Upper lobe of right lung (tissue), 1 donor: Measurements from ENCODE around the gene CCNL1. TPM values are rescaled to one million over a fixed set of nuclear protein-coding genes. Genes with fewer than 3 reads are reported as not detected.

ENCODE experiments used
- ATAC-seq: fragments of 200-7000 bp; cut with Tn5 transposase; one replicate; pipeline ENCODE4 v1.9.1; 2020; ENCODE audit warnings: mild to moderate bottlenecking, moderate library complexity
- DNase-seq: peaks from one replicate; pipeline ENCODE4 v3.0.0-alpha.2; 2020
- H3K27ac ChIP-seq: fragments of 200-600 bp; one replicate; pipeline ENCODE4 v1.8.0; 2022
- H3K27me3 ChIP-seq: fragments of 200-600 bp; one replicate; pipeline ENCODE4 v1.8.0; 2022; ENCODE audit warnings: mild to moderate bottlenecking
- H3K36me3 ChIP-seq: fragments of 200-600 bp; one replicate; pipeline ENCODE4 v1.8.0; 2022
- H3K4me1 ChIP-seq: fragments of 200-600 bp; one replicate; pipeline ENCODE4 v1.8.0; 2022
- H3K4me3 ChIP-seq: fragments of 200-600 bp; one replicate; pipeline ENCODE4 v1.8.0; 2022; ENCODE audit warnings: mild to moderate bottlenecking
- H3K9me3 ChIP-seq: fragments of 200-600 bp; one replicate; pipeline ENCODE4 v1.8.0; 2022
- CTCF ChIP-seq: fragments of 200-600 bp; IDR thresholded peaks from one replicate; pipeline ENCODE4 v1.8.0; 2022; ENCODE audit warnings: antibody characterized with exemption
- intact Hi-C: fragments of 100-400 bp; cut with DNase I; formaldehyde crosslinking; loops from one replicate; pipeline ENCODE4 v1.11.0; 2022
- total RNA-seq: library from RNA; stranded (reverse); fragmentation: NEBNext Ultra II Directional; extraction: Animal tissue kit (Norgen Biotek cat#: 25700); gene quantifications from one replicate; pipeline ENCODE4 v1.2.1, GENCODE V29; 2021
- donor health status: DM: no; HTN: yes; CAD: no; lungs with severe emphysema.

The CCNL1 gene
- total RNA-seq, 1 donor from 2014 or later, result 140 TPM

DNA sequence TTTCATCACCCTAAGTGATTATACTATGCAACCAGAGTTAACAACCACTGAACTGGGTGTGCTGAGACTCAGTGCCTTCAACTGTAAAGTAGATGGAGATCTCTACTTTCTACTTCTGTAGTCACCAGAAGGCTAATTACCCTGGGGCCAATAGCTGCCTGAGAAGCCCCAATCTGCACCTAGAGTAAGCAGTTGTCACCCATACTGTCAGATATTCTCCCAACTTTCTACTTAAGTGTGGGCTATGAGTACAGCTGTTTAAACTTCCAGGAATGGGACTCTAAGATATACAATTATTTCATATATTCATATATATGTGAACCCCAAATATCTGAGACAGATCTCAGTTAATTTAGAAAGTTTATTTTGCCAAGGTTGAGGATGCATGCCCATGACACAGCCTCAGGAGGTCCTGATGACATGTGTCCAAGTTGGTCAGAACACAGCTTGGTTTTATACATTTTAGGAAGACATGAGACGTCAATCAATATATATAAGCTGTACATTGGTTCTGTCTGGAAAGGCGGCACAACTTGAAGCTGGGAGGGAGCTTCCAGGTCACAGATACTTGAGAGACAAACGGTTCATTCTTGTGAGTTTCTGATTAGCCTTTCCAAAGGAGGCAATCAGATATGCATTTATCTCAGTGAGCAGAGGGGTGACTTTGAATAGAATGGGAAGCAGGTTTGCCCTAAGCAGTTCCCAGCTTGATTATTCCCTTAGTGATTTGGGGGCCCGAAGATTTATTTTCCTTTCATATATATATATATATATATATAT is 41.9 kb downstream of the CCNL1 start:
- H3K27me3 ChIP-seq, result no peaks in the 10 kb centered on the region
- no peak for TF ChIP-seq CTCF
- no peak for ATAC-seq
- H3K4me3 ChIP-seq, result no peak overlapping the region
- H3K27ac ChIP-seq, result no peak overlapping the region
- H3K4me1 ChIP-seq, result peaks cover 3% of the 10 kb centered on the region
- H3K36me3 ChIP-seq, result no peaks in the 10 kb centered on the region
- no peaks in the 10 kb centered on the region for H3K9me3 ChIP-seq
- intact Hi-C loops, result no loop called here
- DNase-seq, result no peak

DNA sequence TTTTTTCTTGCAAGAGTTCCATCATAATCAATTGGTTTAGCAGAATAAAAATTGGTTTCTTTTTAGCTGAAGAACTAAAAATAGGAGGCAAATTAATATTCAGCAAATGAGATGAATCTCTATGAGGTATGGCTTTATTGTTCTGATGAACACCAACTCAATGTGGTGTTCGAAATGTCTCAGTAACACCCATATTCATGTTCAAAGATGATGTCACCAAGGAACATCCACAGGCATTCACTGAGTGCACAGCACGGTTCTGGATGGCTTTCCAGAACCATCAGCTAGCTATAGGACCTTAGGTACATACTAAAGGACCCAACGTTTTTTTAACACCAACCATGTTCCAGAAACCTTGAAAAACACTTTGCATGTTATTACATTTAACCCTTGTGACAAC is 42.7 kb downstream of the CCNL1 start:
- DNase-seq (no peak), ATAC-seq (no peak)
- intact Hi-C loops, result no loop called here
- no peak for TF ChIP-seq CTCF
- Histone ChIP-seq H3K9me3 (no peaks in the 10 kb centered on the region), H3K4me3 (no peak overlapping the region), H3K36me3 (no peaks in the 10 kb centered on the region), H3K27ac (no peak overlapping the region), H3K27me3 (no peaks in the 10 kb centered on the region), H3K4me1 (peaks cover 3% of the 10 kb centered on the region)

DNA sequence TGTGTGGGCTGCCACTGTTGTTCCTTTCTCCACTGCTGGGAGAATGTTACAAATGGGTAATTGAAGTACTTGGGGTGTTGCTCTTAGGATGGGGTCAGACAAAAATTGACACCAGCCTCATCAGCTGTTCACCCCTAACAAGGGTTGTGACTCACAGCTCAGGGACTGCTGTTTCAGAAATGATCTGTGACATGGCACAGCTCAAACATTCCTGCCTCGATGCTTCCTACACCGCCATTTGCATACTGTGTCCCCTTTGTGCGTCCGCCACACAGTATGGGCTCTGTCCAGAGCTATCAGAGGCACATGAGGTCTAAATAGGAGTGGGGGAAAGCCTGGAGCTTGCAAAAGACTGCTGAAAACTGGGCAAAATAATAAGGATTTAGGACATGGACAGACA is 43.9 kb downstream of the CCNL1 start:
- Histone ChIP-seq H3K27me3 (no peaks in the 10 kb centered on the region), H3K36me3 (no peaks in the 10 kb centered on the region), H3K27ac (no peak overlapping the region), H3K4me1 (peaks cover 3% of the 10 kb centered on the region), H3K4me3 (no peak overlapping the region), H3K9me3 (no peaks in the 10 kb centered on the region)
- TF ChIP-seq CTCF, result no peak
- DNase-seq, result no peak
- no peak for ATAC-seq
- intact Hi-C loops, result no loop called here

- Histone ChIP-seq H3K9me3 (no peaks in the 10 kb centered on the region), H3K4me3 (no peak overlapping the region), H3K4me1 (peaks cover 3% of the 10 kb centered on the region), H3K27me3 (no peaks in the 10 kb centered on the region), H3K36me3 (no peaks in the 10 kb centered on the region), H3K27ac (no peak overlapping the region)
- intact Hi-C loops, result no loop called here
- ATAC-seq, result peak; percentile 62
- TF ChIP-seq CTCF, result no peak
- DNase-seq, result no peak
Measured at GRCh38 chr3:157115069-157116006, 44.6 kb downstream of the CCNL1 start.

DNA sequence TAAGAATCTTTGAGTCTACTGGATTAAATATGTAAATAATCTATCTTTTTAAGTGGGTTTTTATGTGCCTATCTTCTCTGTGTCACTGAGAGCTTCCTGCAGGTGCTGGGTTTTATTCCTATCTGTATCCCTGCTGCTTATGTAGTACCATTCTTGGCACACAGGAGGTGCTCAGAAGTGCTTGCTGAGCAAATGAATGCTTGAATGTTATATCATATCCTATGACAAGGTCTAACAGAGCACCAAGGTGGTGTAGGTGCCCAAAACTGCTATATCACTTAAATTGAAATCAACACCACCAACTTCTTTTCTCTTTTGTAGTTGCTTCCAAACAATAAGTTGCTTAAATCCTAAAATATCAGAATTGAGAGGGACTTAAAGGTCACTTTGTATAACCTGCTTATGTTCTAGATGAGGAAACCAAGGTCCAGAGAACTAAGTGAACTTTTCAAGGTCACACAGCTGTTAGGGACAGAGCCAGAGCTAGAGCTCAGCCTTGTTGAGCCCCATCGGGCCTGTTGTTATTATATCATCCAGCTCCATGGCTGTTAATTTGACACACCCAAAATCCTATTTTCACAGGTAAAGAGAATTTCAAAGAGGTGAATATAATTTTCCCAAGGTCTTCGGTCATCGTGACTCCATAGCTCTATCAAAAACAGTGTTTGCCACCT is 46.0 kb downstream of the CCNL1 start:
- intact Hi-C loops, result no loop called here
- ATAC-seq, result no peak
- H3K4me3 ChIP-seq, result no peak overlapping the region
- no peaks in the 10 kb centered on the region for H3K4me1 ChIP-seq
- no peaks in the 10 kb centered on the region for H3K27me3 ChIP-seq
- DNase-seq, result no peak
- TF ChIP-seq CTCF, result no peak
- H3K9me3 ChIP-seq, result no peaks in the 10 kb centered on the region
- no peak overlapping the region for H3K27ac ChIP-seq
- H3K36me3 ChIP-seq, result no peaks in the 10 kb centered on the region
